ENCODE results near the gene NLGN1.

DNA sequence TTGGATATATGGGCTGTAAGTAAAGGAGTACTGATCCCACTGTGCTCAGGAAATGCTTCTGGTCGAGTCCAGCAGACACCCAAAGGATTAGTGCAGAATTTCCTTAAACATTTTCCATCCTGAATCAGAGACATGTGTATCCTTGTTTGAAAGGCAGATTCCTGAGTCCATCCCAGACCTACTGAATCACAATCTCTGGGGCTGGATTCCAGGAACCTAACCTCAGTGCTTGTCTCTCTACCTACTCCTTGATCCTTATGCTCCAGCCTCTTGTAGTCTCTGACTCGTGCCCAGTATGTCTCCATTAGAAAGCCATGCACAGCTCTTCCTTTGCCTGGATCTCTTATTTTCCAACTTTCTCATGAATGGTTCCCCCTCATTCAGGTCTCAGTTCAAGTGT lies 585.8 kb downstream of the NLGN1 start:
- TF ChIP-seq BHLHE40 (IDR thresholded peaks at IDR 0.05; ENCODE audit: borderline replicate concordance) (no peak), FOXK2 (IDR thresholded peaks at IDR 0.05) (no peak), SP1 (IDR thresholded peaks at IDR 0.05) (no peak), ELF4 (IDR thresholded peaks at IDR 0.05) (no peak), FOXM1 (IDR thresholded peaks at IDR 0.05; ENCODE audit: borderline replicate concordance) (no peak), CTBP1 (IDR thresholded peaks at IDR 0.05; ENCODE audit: borderline replicate concordance) (no peak), FOXA1 (IDR thresholded peaks at IDR 0.05) (no peak), SUZ12 (IDR thresholded peaks at IDR 0.05) (no peak), LEF1 (IDR thresholded peaks at IDR 0.05; ENCODE audit: borderline replicate concordance) (no peak)
